ENCODE data around the gene NUTM2G.

DNA sequence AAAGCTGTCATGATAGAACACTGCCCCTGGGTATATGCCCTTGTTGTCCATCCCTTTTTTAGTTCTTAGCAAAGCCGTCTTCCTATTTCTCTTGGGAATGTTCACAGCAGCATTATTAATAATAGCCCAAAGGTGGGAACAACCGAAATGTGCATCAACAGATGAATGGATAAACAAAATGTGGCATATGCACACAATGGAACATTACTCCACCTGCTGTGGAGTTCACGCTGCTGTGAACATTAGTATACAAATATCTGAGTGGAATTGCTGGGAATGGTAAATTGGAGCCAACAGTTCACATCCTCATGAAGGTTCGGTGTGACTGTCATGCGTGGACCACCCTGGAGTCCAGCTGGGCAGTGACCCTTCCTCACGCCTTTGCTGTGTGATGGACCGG lies 36.5 kb upstream of the NUTM2G start:
- TF ChIP-seq, protein P1, sequence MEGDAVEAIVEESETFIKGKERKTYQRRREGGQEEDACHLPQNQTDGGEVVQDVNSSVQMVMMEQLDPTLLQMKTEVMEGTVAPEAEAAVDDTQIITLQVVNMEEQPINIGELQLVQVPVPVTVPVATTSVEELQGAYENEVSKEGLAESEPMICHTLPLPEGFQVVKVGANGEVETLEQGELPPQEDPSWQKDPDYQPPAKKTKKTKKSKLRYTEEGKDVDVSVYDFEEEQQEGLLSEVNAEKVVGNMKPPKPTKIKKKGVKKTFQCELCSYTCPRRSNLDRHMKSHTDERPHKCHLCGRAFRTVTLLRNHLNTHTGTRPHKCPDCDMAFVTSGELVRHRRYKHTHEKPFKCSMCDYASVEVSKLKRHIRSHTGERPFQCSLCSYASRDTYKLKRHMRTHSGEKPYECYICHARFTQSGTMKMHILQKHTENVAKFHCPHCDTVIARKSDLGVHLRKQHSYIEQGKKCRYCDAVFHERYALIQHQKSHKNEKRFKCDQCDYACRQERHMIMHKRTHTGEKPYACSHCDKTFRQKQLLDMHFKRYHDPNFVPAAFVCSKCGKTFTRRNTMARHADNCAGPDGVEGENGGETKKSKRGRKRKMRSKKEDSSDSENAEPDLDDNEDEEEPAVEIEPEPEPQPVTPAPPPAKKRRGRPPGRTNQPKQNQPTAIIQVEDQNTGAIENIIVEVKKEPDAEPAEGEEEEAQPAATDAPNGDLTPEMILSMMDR (IDR thresholded peaks at IDR 0.05): no peak
- TF ChIP-seq POLR2A (IDR thresholded peaks at IDR 0.05): no peak

Data from testis (tissue), 2 donors.